ENCODE results near the gene VPS50.
A peak's percentile ranks its signal among the peaks of the same experiment; 100 is the strongest.
"Not testable (repeated sequence)": the region's sequence is repeated elsewhere in the genome, so short reads cannot be mapped to it uniquely, and the experiment has no call there.

Gene VPS50

GRCh38 chr7:93238131-93238530, 6.0 kb downstream of the VPS50 start:
- no peak for DNase-seq

GRCh38 chr7:93238748-93239147, 6.6 kb downstream of the VPS50 start:
- DNase-seq = no peak

- no peak for DNase-seq
Measured at GRCh38 chr7:93239824-93240223, 7.7 kb downstream of the VPS50 start.

GRCh38 chr7:93242106-93242505, 9.9 kb downstream of the VPS50 start:
- DNase-seq = no peak

- peak in 1 of 51 donors; percentile 29 for DNase-seq
Measured at GRCh38 chr7:93245525-93246432, 13.6 kb downstream of the VPS50 start.

- no peak for DNase-seq
Measured at GRCh38 chr7:93249491-93250148, 17.5 kb downstream of the VPS50 start.

GRCh38 chr7:93258661-93259060, 26.5 kb downstream of the VPS50 start:
- DNase-seq = no peak

GRCh38 chr7:93262535-93262934, 30.4 kb downstream of the VPS50 start:
- no peak for DNase-seq

GRCh38 chr7:93265220-93265619, 33.1 kb downstream of the VPS50 start:
- no peak for DNase-seq

GRCh38 chr7:93279541-93279940, 47.4 kb downstream of the VPS50 start:
- no peak for DNase-seq

GRCh38 chr7:93284908-93285307, 52.7 kb downstream of the VPS50 start:
- DNase-seq = no peak

GRCh38 chr7:93293229-93293628, 61.1 kb downstream of the VPS50 start:
- DNase-seq = no peak

GRCh38 chr7:93298206-93298605, 66.0 kb downstream of the VPS50 start:
- DNase-seq = no peak

- DNase-seq = no peak
Measured at GRCh38 chr7:93298671-93299070, 66.5 kb downstream of the VPS50 start.

GRCh38 chr7:93301736-93302135, 69.6 kb downstream of the VPS50 start:
- DNase-seq = no peak

- no peak for DNase-seq
Measured at GRCh38 chr7:93307131-93307660, 75.0 kb downstream of the VPS50 start.

- DNase-seq = no peak
Measured at GRCh38 chr7:93307943-93308342, 75.8 kb downstream of the VPS50 start.

GRCh38 chr7:93310346-93310745, 78.2 kb downstream of the VPS50 start:
- DNase-seq = no peak

- no peak for DNase-seq
Measured at GRCh38 chr7:93314449-93314848, 82.3 kb downstream of the VPS50 start.

GRCh38 chr7:93315896-93316295, 83.7 kb downstream of the VPS50 start:
- no peak for DNase-seq

GRCh38 chr7:93316730-93317129, 84.6 kb downstream of the VPS50 start:
- no peak for DNase-seq

GRCh38 chr7:93320887-93321286, 88.7 kb downstream of the VPS50 start:
- DNase-seq = no peak

- not testable (repeated sequence) for DNase-seq
Measured at GRCh38 chr7:93326291-93326690, 94.1 kb downstream of the VPS50 start.

All from hypothalamus (tissue), 51 donors.